HEK293 (cell line): Measurements from ENCODE around the gene DKK2.

Source experiments
- CTCF ChIA-PET: fragments of 350-600 bp; formaldehyde crosslinking; extraction: SDS; loops from one replicate; lab custom pipeline; 2021; ENCODE audit warnings: antibody characterized with exemption; lab: Yijun Ruan, JAX
- POLR2A ChIA-PET: fragments of 300-600 bp; formaldehyde crosslinking; extraction: SDS; loops from one replicate; lab custom pipeline; 2020; ENCODE audit warnings: antibody characterized with exemption, inconsistent platforms; lab: Yijun Ruan, JAX
- H3K27ac ChIP-seq: fragments of 200-500 bp; sonication (Bioruptor generic); 2 replicates; pipeline ENCODE4 v1.5.1; 2014; ENCODE audit warnings: low read depth, low read length, control low read depth, inconsistent platforms; ENCODE audit errors: extremely low read depth
- H3K36me3 ChIP-seq, 2 experiments: fragments of 200-500 bp in 1 of 2; sonication (Bioruptor generic) in 1 of 2; 1 replicate in 1 of 2; 2 replicates in 1 of 2; pipeline ENCODE4 v1.5.1; 2014 to 2017; ENCODE audit warnings: inconsistent platforms in 2 of 2, low read length in 2 of 2; ENCODE audit not compliant: control insufficient read depth in 2 of 2, insufficient read depth in 1 of 2
- H3K4me1 ChIP-seq: fragments of 200-500 bp; sonication (Bioruptor generic); 2 replicates; pipeline ENCODE4 v1.5.1; 2014; ENCODE audit warnings: mild to moderate bottlenecking, low read length, inconsistent platforms; ENCODE audit not compliant: control insufficient read depth, insufficient read depth
- H3K4me3 ChIP-seq: 2 replicates; pipeline ENCODE4 v1.5.1; 2011; ENCODE audit warnings: low read depth, mild to moderate bottlenecking, control low read depth, low read length, moderate library complexity
- H3K9me3 ChIP-seq: fragments of 200-500 bp; sonication (Bioruptor generic); 2 replicates; pipeline ENCODE4 v1.5.1; 2014; ENCODE audit warnings: low read depth, low read length, inconsistent platforms; ENCODE audit not compliant: control insufficient read depth, insufficient read depth
- EGR2 ChIP-seq: fragments of 450-650 bp; formaldehyde crosslinking; IDR thresholded peaks from 2 replicates; pipeline ENCODE4 v1.5.1; 2016; ENCODE audit warnings: low read depth, missing biosample characterization, missing genetic modification characterization
- ELK4 ChIP-seq: IDR thresholded peaks from 2 replicates; pipeline ENCODE4 v1.6.1; 2011; ENCODE audit warnings: mild to moderate bottlenecking, low read depth, low read length, borderline replicate concordance
- FEZF1 ChIP-seq: fragments of 450-650 bp; formaldehyde crosslinking; IDR thresholded peaks from 2 replicates; pipeline ENCODE4 v1.5.1; 2016; ENCODE audit warnings: missing biosample characterization, missing genetic modification characterization
- GLIS1 ChIP-seq: fragments of 450-650 bp; formaldehyde crosslinking; IDR thresholded peaks from 2 replicates; pipeline ENCODE4 v1.5.1; 2016; ENCODE audit warnings: missing biosample characterization, missing genetic modification characterization
- IKZF3 ChIP-seq: fragments of 450-650 bp; IDR thresholded peaks from 2 replicates; pipeline ENCODE4 v1.5.0; 2018; ENCODE audit warnings: missing biosample characterization, mild to moderate bottlenecking, missing genetic modification characterization, moderate library complexity
- KLF8 ChIP-seq: fragments of 450-650 bp; formaldehyde crosslinking; IDR thresholded peaks from 2 replicates; pipeline ENCODE4 v1.5.1; 2016; ENCODE audit warnings: missing biosample characterization, missing genetic modification characterization
- MEIS1 ChIP-seq: sonication (generic); formaldehyde crosslinking; IDR thresholded peaks from 2 replicates; pipeline ENCODE4 v1.8.1; 2022; ENCODE audit warnings: missing genetic modification reagents, mild to moderate bottlenecking, borderline replicate concordance
- PRDM1 ChIP-seq: fragments of 450-650 bp; formaldehyde crosslinking; IDR thresholded peaks from 2 replicates; pipeline ENCODE4; 2016; ENCODE audit warnings: missing biosample characterization, missing genetic modification characterization
- SP2 ChIP-seq: fragments of 450-650 bp; formaldehyde crosslinking; IDR thresholded peaks from 2 replicates; pipeline ENCODE4 v1.5.1; 2016; ENCODE audit warnings: missing biosample characterization, missing genetic modification characterization
- YY1 ChIP-seq: fragments of 450-650 bp; formaldehyde crosslinking; IDR thresholded peaks from 2 replicates; pipeline ENCODE4 v1.5.1; 2018; ENCODE audit warnings: missing biosample characterization, missing genetic modification characterization
- ZBTB48 ChIP-seq: fragments of 450-650 bp; formaldehyde crosslinking; IDR thresholded peaks from 2 replicates; pipeline ENCODE4 v1.5.1; 2016; ENCODE audit warnings: missing biosample characterization, missing genetic modification characterization
- ZBTB7A ChIP-seq: fragments of 450-650 bp; formaldehyde crosslinking; IDR thresholded peaks from 2 replicates; pipeline ENCODE4 v1.5.1; 2016; ENCODE audit warnings: low read depth, missing biosample characterization, missing genetic modification characterization
- ZEB2 ChIP-seq: fragments of 450-650 bp; formaldehyde crosslinking; IDR thresholded peaks from 2 replicates; pipeline ENCODE4 v1.5.1; 2016; ENCODE audit warnings: missing biosample characterization, missing genetic modification characterization
- ZFP69B ChIP-seq: fragments of 450-650 bp; formaldehyde crosslinking; IDR thresholded peaks from 2 replicates; pipeline ENCODE4 v1.5.1; 2016; ENCODE audit warnings: missing biosample characterization, missing genetic modification characterization
- ZNF132 ChIP-seq: fragments of 450-650 bp; formaldehyde crosslinking; IDR thresholded peaks from 2 replicates; pipeline ENCODE4 v1.5.1; 2017; ENCODE audit warnings: missing biosample characterization, missing genetic modification characterization, borderline replicate concordance
- ZNF211 ChIP-seq: fragments of 450-650 bp; formaldehyde crosslinking; IDR thresholded peaks from 2 replicates; pipeline ENCODE4 v1.5.1; 2016; ENCODE audit warnings: low read depth, missing biosample characterization, missing genetic modification characterization
- ZNF223 ChIP-seq: fragments of 450-650 bp; formaldehyde crosslinking; IDR thresholded peaks from 2 replicates; pipeline ENCODE4 v1.5.1; 2016; ENCODE audit warnings: missing biosample characterization, missing genetic modification characterization
- ZNF26 ChIP-seq: fragments of 450-650 bp; formaldehyde crosslinking; IDR thresholded peaks from 2 replicates; pipeline ENCODE4 v1.5.1; 2016; ENCODE audit warnings: missing biosample characterization, missing genetic modification characterization
- ZNF274 ChIP-seq, 2 experiments: fragments of 200-500 bp in 1 of 2; fragments of 450-650 bp in 1 of 2; sonication (Bioruptor generic) in 1 of 2; formaldehyde crosslinking in 1 of 2; IDR thresholded peaks; 2 replicates each; pipeline versions ENCODE4 v1.5.1 to v1.6.1; 2014 to 2016; ENCODE audit warnings: borderline replicate concordance in 1 of 2, inconsistent platforms in 1 of 2, low read length in 1 of 2, missing biosample characterization in 1 of 2, missing genetic modification characterization in 1 of 2
- ZNF341 ChIP-seq: fragments of 450-650 bp; formaldehyde crosslinking; IDR thresholded peaks from 2 replicates; pipeline ENCODE4; 2016; ENCODE audit warnings: low read depth, missing biosample characterization, missing genetic modification characterization
- ZNF362 ChIP-seq: fragments of 450-650 bp; formaldehyde crosslinking; IDR thresholded peaks from 2 replicates; pipeline ENCODE4 v1.5.1; 2016; ENCODE audit warnings: missing biosample characterization, missing genetic modification characterization
- ZNF404 ChIP-seq: fragments of 450-650 bp; formaldehyde crosslinking; IDR thresholded peaks from 2 replicates; pipeline ENCODE4 v1.5.1; 2017; ENCODE audit warnings: missing biosample characterization, missing genetic modification characterization
- ZNF529 ChIP-seq: fragments of 450-650 bp; formaldehyde crosslinking; IDR thresholded peaks from 2 replicates; pipeline ENCODE4 v1.5.1; 2017; ENCODE audit warnings: missing genetic modification characterization, missing biosample characterization; ENCODE audit not compliant: insufficient replicate concordance
- ZNF555 ChIP-seq: fragments of 450-650 bp; formaldehyde crosslinking; conservative IDR thresholded peaks from 2 replicates; pipeline ENCODE4 v1.5.1; 2017; ENCODE audit warnings: missing biosample characterization, mild to moderate bottlenecking, missing genetic modification characterization, inconsistent platforms
- ZNF560 ChIP-seq: fragments of 450-650 bp; formaldehyde crosslinking; IDR thresholded peaks from 2 replicates; pipeline ENCODE4 v1.5.1; 2017; ENCODE audit warnings: missing biosample characterization, missing genetic modification characterization, borderline replicate concordance
- ZNF610 ChIP-seq: fragments of 450-650 bp; formaldehyde crosslinking; IDR thresholded peaks from 2 replicates; pipeline ENCODE4 v1.5.1; 2016; ENCODE audit warnings: missing biosample characterization, missing genetic modification characterization, borderline replicate concordance
- ZNF776 ChIP-seq: fragments of 450-650 bp; formaldehyde crosslinking; IDR thresholded peaks from 2 replicates; pipeline ENCODE4 v1.5.0; 2017; ENCODE audit warnings: missing biosample characterization, missing genetic modification characterization, borderline replicate concordance

Gene DKK2

GRCh38 chr4:106951891-106952290, 84.2 kb downstream of the DKK2 start:
- POLR2A ChIA-PET: no interaction called here
- CTCF ChIA-PET: no interaction called here
- Histone ChIP-seq H3K4me3 (no peak overlapping the region), H3K27ac (no peak overlapping the region), H3K9me3 (no peaks in the 10 kb centered on the region), H3K36me3 (no peaks in the 10 kb centered on the region), H3K4me1 (no peaks in the 10 kb centered on the region)
- TF ChIP-seq ZNF362 (no peak), GLIS1 (tag by site-specific recombination) (no peak), ZFP69B (no peak), IKZF3 (no peak), ZNF555 (tag by site-specific recombination) (no peak), ZBTB48 (tag by site-specific recombination) (no peak), ZNF26 (tag by site-specific recombination) (no peak), ZNF610 (tag by site-specific recombination) (no peak), FEZF1 (tag by site-specific recombination) (no peak)

GRCh38 chr4:106941841-106942240, 94.3 kb downstream of the DKK2 start:
- Histone ChIP-seq H3K27ac (no peak overlapping the region), H3K36me3 (no peaks in the 10 kb centered on the region), H3K9me3 (no peaks in the 10 kb centered on the region), H3K4me3 (no peak overlapping the region), H3K4me1 (no peaks in the 10 kb centered on the region)
- POLR2A ChIA-PET: no interaction called here
- TF ChIP-seq ZNF26 (tag by site-specific recombination) (no peak), ELK4 (no peak), MEIS1 (no peak), ZNF341 (tag by site-specific recombination) (no peak), PRDM1 (tag by site-specific recombination) (no peak), ZNF274 (IDR thresholded peaks at IDR 0.05; ENCODE audit: low read length) (no peak), ZNF274 (tag by site-specific recombination; IDR thresholded peaks at IDR 0.05; ENCODE audit: borderline replicate concordance) (no peak), EGR2 (tag by site-specific recombination) (no peak), ZNF132 (tag by site-specific recombination) (no peak), ZNF211 (no peak), SP2 (tag by site-specific recombination) (no peak)
- CTCF ChIA-PET: no interaction called here

- POLR2A ChIA-PET: no interaction called here
- Histone ChIP-seq H3K36me3 (no peaks in the 10 kb centered on the region), H3K4me3 (no peak overlapping the region), H3K9me3 (no peaks in the 10 kb centered on the region), H3K27ac (no peak overlapping the region), H3K4me1 (no peaks in the 10 kb centered on the region)
- CTCF ChIA-PET: no interaction called here
- TF ChIP-seq ZNF560 (tag by site-specific recombination) (no peak), ZNF223 (tag by site-specific recombination) (no peak), ZNF776 (tag by site-specific recombination) (no peak), ZBTB7A (no peak), ZEB2 (no peak), ZNF529 (tag by site-specific recombination) (no peak), KLF8 (tag by site-specific recombination) (no peak), ZNF404 (tag by site-specific recombination) (no peak), YY1 (tag by site-specific recombination) (no peak)
These were observed 105.6 kb downstream of the DKK2 start for GRCh38 chr4:106930522-106930921.
